Pulmonary artery endothelial cell (primary cell): ENCODE measurements around the gene TOR2A. TPM values are rescaled to one million over a fixed set of nuclear protein-coding genes. Genes with fewer than 3 reads are reported as not detected.
A peak's percentile ranks its signal among the peaks of the same experiment; 100 is the strongest.
"Not testable (repeated sequence)": the region's sequence is repeated elsewhere in the genome, so short reads cannot be mapped to it uniquely, and the experiment has no call there.

Source experiments
- DNase-seq: peaks from one replicate; pipeline ENCODE4 v3.0.0-alpha.2; 2011; ENCODE audit warnings: low read depth, low spot score
- total RNA-seq: library from RNA; depleted of rRNA; stranded (reverse); fragments of >200 nt; gene quantifications from 2 replicates; pipeline ENCODE4 v1.2.3, GENCODE V29; 2014

Gene TOR2A
- total RNA-seq, 1 donor from 2014 or later = 5.8 TPM

DNA sequence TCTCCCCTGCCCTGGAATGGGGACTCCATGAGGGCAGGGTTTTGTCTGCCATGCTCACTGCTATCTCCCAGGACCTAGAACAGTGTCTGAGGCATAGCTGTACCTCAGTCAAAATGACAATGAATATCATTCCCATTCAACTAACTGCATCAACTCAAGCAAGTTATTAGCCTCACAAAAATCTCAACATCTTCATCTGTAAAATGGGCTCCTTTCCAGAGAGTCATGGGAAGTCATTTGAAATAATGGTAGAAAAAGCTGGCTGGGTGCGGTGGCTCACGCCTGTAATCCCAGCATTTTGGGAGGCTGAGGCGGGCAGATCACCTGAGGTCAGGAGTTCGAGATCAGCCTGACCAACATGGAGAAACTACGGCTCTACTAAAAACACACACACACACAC, 34.0 kb upstream of the TOR2A start:
- DNase-seq = no peak

DNA sequence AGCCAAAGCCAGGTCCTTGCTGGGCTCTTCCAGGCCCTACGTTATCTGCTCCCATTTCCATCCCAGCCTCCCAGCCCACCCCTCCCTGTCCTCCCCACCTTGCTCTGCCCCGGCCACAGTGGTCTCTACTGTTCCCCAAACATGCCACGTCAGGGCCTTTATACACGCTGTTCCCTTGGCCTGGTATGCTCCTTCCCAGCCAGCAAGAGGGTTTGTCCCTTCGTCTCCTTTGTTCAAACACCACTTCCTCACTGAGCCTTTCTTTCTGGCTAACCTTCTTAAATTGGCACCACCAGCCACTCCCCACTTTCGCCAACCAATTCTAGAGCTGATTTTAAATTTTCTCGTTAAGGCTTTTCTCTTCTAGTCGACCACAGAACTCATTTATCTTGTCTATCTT, 33.6 kb upstream of the TOR2A start:
- DNase-seq = no peak

DNA sequence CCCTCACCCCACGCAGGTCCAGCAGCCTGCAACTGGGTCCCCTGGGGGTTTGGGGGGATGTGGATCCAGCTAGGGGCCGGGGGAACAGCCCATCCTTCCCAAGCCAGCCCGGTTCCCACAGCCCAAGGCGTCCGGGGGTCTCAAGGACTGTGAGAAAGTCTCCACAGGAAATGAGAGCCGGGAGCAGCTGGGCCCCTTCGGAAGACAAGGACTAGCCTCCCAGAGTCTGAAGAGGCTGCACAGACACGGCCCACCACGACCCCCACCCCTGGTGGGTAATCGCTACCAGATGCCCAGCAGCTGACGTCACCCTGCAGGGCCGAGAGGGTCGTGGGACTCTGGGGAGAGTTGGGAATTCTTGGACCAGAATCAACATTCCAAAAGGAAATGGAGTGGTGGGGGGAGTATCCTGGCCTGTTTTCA, 32.8 kb upstream of the TOR2A start:
- DNase-seq = peak; percentile 67

DNA sequence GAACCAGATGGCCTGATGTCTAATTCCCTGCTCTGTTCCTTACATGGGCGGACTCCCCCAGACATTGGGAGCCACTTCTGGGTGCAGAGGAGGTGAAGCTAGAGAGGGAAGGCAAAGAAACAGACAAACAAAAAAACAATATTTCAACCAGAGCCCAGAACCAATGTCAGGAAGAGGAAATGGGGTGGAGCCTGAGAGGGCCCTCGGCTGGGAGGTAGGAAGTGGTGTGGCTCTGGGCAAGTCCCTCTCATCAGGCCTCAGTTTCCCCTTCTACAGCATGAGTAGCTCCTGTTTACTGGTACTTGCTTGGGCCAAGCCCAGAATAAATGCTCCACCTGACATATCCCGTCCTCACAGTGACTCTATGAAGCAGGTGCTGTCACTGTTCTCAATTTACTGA, 32.3 kb upstream of the TOR2A start:
- DNase-seq = no peak

DNA sequence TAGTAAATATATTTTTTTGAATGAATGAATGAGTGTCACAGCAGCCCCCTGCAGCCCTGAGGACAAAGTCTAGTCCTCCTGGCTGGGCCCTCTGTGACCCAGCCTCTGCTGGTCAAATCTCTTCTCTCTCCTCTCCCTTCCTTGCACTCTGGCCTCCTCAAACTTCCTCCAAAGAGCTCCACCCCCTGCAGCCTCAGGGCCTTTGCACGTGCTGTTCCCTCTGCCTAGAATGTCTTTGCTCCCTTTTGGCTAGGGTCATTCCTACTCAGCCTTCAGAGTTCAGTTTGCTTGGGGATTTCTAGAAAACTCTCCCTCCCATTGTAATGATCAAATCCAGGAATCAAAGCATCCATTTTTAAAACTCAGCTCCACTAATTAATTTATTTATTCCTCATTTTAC, 30.3 kb upstream of the TOR2A start:
- DNase-seq = no peak

DNA sequence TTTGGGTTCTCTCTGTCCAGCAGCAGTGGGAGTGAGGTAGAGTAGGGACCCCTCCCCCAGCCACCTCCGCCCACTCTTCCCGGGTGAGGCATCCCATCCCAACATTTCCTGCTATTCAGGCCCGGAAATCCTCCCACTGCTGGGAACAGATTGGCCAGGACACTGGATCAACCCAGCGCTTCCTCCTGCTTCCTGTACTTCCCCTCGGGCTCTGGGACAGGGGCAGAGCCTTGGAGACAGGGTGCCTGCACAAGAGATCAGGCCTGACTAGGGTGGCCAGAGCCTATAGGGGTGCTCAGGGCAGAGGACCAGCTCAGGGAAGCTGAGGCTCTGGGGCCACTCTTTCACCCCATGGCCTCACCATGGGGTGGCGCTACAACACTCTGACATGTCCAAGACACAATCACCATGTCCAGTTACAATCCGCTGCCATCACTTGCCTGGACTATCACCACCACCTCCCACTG, 28.9 kb upstream of the TOR2A start:
- DNase-seq = peak; percentile 70

DNA sequence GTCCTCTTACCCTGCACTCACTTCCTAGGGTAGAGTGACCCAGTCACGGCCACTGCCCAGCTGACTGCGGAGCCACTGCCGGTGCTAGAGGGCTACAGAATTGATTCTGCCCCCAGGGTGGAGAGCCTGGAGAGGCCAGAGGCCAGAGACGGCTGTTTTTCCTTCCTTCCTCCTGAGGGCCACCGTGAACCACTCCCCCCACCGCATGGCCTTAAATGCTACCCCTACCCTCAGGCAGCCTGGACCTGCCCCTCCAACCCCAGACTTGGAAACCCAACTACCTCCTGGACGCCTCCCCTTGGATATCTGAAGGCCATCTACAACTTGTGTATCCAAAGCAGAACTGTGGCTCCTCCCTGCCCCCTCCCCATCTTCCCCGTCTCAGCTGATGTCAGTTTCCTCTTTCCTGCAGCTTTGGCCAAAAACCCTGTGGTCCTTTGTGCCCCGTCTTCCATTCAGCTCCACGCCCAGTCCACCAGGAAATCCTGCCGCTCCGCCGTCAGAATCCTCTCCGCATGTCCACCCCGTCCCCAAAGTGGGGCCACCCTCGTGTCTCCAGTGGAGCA, 27.1 kb upstream of the TOR2A start:
- peak; percentile 52 for DNase-seq

DNA sequence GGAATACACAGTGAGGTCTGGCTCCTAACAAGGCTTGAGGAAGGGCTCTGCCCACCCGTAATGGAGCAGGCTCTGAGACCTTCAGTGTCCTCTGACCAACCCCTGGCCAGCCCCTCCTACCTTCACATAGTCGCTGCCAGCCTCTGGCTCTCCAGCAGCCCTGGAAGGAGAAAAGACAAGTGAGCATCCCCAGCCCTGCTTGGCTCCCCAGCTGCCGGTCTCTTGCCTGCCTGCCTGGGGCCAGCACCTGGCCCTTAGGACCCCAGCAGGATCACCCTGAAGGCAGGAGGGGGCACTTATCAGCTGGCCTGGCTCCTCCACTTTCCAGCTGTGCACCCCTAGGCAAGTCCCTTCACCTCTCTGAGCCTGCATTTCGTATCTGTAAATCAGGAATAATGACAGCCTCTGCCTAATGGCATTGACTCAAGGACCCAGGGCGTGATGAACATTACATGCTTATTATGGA, 26.4 kb upstream of the TOR2A start:
- DNase-seq = no peak

DNA sequence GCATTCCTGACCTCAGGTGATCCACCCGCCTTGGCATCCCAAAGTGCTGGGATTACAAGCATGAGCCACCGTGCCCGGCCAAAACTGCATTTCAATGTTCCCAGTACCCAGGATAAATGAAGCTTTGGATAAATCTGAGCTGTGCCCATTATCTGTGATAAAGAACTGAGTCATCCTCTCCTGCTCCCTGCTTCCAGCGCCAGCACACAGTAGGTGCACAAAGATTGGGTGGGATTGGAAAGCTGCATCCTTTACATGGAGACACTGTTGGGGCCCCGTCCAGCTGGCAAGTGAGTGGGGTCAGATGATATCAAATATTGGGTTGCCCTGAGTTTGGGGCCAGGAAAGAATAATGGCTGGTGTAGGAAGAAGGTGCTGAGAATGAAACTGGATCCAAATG, 26.0 kb upstream of the TOR2A start:
- no peak for DNase-seq

DNA sequence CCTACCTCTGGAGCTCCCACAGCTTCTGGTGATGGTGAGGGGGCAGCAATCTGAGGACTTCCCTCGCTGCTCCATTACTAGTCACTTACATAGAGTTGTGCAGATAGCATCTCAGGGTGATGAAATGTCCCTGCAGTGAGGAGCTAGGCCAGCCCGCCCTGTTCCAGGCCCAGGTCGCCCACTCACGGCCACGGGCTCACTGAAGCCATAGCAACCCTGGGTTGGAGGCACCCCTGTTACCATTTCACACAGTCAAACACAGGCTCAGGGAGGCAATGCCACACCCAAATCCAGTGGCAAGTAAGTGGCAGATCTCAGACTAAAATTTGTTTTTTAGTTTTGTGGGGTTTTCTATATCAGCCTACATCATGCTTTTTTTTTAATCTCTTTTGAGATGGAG, 23.7 kb upstream of the TOR2A start:
- DNase-seq = no peak

DNA sequence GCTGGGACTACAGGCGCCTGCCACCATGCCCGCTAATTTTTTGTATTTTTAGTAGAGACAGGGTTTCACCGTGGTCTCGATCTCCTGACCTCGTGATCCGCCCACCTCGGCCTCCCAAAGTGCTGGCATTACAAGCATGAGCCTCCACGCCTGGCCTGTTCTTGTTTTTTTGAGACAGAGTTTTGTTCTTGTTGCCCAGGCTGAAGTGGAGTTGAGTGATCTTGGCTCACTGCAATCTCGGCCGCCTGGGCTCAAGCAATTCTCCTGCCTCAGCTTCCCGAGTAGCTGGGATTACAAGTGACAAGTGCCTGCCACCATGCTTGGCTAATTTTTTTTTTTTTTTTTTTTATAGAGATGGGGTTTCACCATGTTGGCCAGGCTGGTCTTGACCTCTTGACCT, 21.7 kb upstream of the TOR2A start:
- not testable (repeated sequence) for DNase-seq

DNA sequence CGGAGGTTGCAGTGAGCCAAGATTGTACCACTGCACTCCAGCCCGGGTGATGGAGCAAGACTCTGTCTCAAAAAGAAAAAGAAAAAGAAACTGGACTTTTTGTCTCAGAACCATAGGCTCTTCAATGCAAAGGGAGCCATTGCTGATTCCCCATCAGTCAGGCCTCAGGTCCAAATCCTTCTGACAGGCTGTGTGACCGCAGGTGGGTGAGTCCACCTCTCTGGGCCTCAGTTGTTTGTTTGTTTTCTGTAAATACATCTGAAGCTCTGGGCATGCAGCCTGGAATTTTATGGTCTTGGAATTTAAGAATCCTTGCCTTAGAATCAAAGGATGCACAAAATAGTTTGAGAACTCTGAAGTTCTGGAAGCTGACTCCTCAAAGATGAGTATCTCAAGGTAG, 21.1 kb upstream of the TOR2A start:
- DNase-seq = no peak

DNA sequence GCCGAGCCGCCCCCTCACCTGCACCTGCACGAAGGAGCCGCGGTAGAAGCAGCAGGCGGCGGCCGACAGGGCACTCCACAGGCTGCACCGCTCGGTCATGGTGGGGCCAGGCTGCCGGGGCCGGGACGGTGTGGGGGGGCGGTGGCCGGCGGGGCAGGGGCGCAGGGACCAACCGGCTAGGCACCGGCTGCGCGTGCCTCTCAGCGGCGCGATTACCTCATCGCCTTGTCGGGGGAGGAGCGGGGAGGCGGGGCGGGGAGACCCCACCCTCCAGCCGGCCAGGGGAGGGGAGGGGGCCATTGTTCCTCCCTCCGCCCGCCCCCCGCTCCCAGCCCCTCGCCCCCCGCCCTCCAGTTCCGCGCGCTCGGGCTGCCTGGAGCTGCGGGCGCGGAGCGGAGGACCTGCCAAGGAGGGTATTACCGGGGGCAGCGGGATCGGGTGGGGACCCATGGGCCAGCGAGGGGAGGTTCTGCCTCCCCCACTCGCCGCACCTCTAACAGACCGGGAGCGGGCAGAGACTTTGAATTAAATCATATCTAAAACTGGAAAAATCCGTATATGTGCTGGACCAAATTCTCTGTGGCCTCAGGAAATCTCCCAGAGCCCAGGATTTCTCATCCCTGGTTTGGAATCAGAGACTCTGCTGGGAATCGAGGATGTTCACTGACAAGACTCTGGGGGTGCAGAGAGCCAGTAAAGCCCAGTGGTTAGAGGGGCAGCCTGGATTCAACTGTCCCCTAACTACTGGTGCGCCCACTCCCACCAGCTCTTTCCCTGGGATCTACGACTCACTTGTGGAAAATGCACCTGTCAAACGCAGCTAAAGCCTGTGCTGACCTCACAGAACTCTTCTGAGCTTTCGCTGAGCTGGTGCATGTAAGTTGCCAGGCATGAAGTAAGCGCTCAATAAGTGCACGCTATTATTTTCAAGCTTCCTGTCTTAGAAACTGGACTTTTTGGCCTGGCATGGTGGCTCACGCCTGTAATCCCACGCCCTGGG, 20.3 kb upstream of the TOR2A start:
- no peak for DNase-seq

DNA sequence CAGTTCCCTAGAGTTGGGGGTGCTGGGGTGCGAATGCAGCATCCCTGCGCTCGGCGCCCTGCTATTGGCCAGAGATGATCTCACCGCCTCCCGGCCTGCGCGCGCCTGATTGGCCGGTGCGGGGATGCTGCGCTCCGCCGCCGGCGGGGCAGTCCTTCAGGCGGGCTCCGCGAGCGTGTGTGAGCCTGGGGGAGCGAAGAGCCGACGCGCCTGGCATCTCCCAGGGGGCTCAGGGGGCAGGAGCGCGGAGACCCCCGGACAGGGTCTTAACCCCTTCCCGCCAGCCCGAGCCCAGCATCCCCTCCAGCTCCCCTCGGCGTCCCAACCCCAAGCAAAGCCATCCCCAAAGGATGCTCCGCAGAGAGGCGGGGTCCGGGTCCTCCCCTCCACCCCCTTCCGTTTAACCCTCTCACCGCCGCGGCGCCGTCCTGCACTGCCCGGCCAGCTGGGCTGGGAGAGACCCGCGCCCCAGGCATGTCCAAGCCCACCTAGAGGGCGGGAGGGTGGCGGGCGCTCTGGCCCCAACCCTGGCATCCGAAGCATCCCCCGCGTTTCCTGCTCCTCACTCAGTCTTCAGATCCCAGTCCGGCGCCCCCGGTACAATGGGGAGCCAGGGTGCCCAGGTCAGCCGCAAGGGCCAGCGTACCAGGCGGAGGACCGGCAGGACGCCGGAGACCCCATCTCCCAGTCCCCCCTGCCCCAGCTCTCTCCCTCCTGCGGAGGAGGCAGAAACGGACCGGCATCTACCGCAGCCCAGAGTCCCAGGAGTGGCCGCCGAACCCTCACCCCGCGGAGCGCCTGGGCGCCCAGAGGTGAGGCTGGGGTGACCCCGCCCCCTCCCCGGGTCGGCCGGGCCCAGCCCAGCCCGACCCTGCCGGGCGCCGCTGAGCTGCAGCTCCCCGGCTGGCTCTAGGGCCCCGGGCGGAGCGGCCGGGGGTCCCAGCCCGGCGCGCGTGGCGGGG, 19.3 kb upstream of the TOR2A start:
- DNase-seq = no peak

DNA sequence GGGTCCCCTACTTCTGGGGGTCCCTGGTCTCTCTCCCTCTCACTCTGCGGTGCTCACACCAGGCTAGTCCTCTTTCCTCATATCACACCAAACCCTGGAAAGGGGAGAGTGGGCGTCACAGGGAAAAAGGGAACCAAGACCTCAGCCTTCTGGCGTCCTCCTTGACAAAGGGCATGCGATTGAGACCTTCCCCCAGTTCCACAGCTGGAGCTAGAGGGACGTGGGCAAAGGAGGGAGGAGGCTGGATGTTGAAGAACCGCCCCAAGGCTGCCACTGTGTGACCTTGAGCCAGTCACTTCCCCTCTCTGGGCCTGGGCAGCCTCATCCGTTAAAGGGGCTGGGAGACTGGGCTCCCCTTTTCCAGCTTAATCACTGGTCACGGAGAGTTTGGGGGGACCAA, 18.5 kb upstream of the TOR2A start:
- DNase-seq = no peak

DNA sequence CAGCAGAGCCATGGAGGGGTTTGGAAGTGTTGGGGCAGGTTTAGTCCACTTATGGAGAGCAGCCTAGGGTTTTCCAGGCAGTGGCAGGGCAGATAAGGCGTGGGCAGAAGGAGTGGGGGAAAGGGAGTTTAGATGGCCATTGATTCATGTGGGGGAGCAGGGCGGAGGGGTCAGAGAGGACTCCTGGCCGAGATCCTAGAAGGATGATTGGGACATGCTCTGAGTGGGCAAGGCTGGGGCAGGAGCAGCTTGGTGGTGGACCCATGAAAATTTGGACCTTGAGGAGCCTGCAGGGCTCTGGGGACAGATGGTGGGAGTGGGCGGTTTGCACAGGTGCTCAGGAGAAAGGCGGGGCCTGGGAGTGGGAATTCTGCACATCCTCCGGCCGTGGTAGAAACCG, 18.1 kb upstream of the TOR2A start:
- DNase-seq = no peak

DNA sequence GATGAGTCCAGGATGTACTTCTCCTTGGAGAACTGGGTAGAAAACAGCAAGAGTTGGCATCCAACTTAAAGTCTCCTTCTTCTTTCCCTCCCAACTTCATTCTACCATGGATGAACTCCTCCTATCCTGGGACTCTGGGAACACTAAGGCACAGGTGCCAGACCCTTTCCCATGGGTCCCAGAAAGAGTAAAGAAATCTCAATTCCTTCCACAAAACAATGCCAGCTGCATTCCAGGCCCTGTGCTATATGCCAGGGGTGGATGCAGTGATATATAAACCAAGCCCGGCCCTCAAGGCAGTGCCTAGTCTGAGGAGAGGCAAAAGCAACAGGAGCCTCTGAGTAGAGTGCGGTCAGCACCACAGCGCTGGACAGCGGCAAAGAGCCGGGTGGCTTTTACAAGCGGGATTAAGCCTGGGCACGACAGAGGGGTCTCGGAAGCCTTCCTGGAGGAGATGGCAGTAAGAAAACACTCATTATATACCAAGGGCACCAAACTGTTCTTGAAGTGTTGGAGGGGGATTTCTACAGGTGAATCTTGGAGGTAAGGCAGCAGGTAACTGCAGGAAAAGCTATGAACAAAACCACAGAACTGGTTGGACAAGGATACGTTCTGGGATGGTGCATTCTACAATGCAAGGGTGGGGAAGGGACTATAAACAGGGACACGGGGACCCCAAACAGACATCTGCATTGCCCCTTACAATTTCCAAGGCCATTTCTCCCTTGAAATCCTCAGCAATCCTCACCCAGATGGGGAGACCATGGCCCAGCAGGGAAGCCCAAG, 16.4 kb upstream of the TOR2A start:
- no peak for DNase-seq

DNA sequence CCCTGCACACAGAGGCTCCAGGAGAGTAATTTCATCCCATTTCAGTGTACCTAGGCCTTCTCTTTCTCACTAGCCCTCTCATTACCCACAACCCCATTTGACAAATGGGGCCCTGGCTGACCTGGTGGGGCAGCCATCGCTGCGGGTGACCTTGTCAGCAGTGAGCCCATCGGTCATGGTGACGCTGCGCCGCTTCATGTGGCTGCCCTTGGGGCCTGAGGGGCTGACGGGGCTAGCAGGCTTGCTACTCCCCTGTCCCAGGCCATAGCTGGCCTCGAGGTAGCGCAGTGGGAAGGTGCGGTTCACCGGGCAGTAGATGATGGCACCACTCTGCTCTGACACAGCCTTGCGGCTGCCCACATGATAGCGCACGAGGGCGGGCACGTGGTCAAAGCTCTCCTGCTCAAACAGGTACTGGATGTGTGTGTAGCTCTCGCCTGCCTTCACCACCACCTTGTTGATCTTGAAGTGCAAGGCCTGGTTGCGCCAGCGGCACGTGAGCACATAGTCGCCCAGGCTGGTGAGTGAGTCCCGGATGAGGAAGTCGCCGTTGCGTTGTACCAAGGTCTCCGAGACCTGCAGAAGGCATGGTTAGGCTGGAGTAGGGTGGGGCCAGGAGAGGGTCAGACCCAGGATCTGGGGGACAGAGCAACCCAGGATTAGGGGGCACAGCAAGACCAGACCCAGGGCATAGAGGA, 14.1 kb upstream of the TOR2A start:
- DNase-seq = no peak

DNA sequence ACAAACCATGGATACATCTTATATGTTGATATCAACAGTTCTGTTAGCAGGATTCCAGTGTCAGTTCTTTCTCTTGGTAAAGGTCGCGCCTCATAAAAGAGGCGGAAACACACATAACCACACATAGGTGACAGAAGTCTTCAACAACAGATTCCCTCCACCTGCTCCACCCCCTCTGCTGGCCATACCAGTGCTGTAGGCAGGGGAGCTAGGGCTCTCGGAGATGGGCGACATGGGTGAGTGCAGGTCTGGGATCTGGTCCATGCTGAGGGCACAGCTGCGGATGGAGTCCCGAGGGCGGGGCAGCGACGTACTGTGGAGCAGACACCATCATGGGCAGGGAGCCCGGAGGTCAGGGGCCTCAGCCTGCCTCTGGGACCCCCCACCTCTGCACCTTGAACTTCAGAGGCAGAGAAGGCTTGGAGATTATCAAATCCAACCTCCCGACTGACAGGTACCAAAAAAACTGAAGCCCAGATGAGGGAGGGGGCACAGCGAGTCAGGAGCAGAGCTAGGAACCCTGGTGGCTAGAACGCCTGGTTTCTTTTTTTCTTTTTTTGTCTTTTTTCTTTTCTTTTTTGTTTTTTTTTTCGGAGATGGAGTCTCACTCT, 12.0 kb upstream of the TOR2A start:
- DNase-seq = no peak
